ENCODE results near the gene DALRD3.

GRCh38 chr3:49022688-49023171, 4.3 kb upstream of the DALRD3 start:
- TF ChIP-seq, protein P1, sequence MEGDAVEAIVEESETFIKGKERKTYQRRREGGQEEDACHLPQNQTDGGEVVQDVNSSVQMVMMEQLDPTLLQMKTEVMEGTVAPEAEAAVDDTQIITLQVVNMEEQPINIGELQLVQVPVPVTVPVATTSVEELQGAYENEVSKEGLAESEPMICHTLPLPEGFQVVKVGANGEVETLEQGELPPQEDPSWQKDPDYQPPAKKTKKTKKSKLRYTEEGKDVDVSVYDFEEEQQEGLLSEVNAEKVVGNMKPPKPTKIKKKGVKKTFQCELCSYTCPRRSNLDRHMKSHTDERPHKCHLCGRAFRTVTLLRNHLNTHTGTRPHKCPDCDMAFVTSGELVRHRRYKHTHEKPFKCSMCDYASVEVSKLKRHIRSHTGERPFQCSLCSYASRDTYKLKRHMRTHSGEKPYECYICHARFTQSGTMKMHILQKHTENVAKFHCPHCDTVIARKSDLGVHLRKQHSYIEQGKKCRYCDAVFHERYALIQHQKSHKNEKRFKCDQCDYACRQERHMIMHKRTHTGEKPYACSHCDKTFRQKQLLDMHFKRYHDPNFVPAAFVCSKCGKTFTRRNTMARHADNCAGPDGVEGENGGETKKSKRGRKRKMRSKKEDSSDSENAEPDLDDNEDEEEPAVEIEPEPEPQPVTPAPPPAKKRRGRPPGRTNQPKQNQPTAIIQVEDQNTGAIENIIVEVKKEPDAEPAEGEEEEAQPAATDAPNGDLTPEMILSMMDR (IDR thresholded peaks at IDR 0.05; ENCODE audit: control extremely low read depth in 1 of 3, insufficient read depth in 1 of 3, low read depth in 1 of 3, low read length in 3 of 3): no peak
- TF ChIP-seq EZH2 (IDR thresholded peaks at IDR 0.05; ENCODE audit: low read depth, low read length, severe bottlenecking): no peak
- TF ChIP-seq HDAC2 (IDR thresholded peaks at IDR 0.05; ENCODE audit: borderline replicate concordance in 1 of 2, low read depth in 2 of 2, low read length in 2 of 2): no peak
- TF ChIP-seq, protein P2, sequence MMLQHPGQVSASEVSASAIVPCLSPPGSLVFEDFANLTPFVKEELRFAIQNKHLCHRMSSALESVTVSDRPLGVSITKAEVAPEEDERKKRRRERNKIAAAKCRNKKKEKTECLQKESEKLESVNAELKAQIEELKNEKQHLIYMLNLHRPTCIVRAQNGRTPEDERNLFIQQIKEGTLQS (IDR thresholded peaks at IDR 0.05; ENCODE audit: insufficient read depth, low read depth, low read length): no peak
